Measurements from ENCODE around the gene HHATL.

- TF ChIP-seq CTCF (IDR thresholded peaks at IDR 0.05 in 8 of 11, conservative IDR thresholded peaks at IDR 0.05 in 3 of 11) (no peak), POLR2A (IDR thresholded peaks at IDR 0.05) (no peak), POLR2AphosphoS5 (IDR thresholded peaks at IDR 0.05) (no peak)
Observed at GRCh38 chr3:42698216-42698910, 4.2 kb downstream of the HHATL start.
